Type B pancreatic cell (in vitro differentiated cells): ENCODE data around the gene LRBA. TPM values are rescaled to one million over a fixed set of nuclear protein-coding genes. Genes with fewer than 3 reads are reported as not detected.

Source experiments
- DNase-seq: peaks from one replicate; pipeline ENCODE4 v3.0.0; 2021; ENCODE audit warnings: mixed read lengths; ENCODE audit not compliant: unreplicated experiment; ENCODE audit errors: extremely low spot score
- H3K27ac Mint-ChIP-seq: 2 replicates; pipeline ENCODE4 v1.8.0; 2021; ENCODE audit warnings: mild to moderate bottlenecking, mixed read lengths
- H3K27me3 Mint-ChIP-seq: 2 replicates; pipeline ENCODE4 v1.8.0; 2021; ENCODE audit warnings: mixed read lengths
- H3K36me3 Mint-ChIP-seq: 2 replicates; pipeline ENCODE4 v1.8.0; 2021; ENCODE audit warnings: mixed read lengths
- H3K4me1 Mint-ChIP-seq: one replicate; pipeline ENCODE4 v1.8.0; 2021; ENCODE audit warnings: mixed read lengths; ENCODE audit not compliant: unreplicated experiment
- H3K4me3 Mint-ChIP-seq: 2 replicates; pipeline ENCODE4 v1.8.0; 2021; ENCODE audit warnings: mild to moderate bottlenecking, mixed read lengths
- H3K9me3 Mint-ChIP-seq: 2 replicates; pipeline ENCODE4 v1.8.0; 2021; ENCODE audit warnings: mixed read lengths
- CTCF ChIP-seq: fragments of 200-600 bp; sonication (generic); conservative IDR thresholded peaks from 2 replicates; pipeline ENCODE4 v1.5.0; 2021; ENCODE audit warnings: antibody characterized with exemption, mild to moderate bottlenecking
- total RNA-seq: library from RNA; stranded (reverse); gene quantifications from 2 replicates; pipeline ENCODE4 v1.2.1, GENCODE V29; 2021; ENCODE audit warnings: low replicate concordance

LRBA gene
- total RNA-seq, 1 donor from 2014 or later, result 64.5 TPM

GRCh38 chr4:150421612-150422011 is 593.5 kb downstream of the LRBA start:
- peaks cover 17% of the 10 kb centered on the region for H3K36me3 Mint-ChIP-seq
- no peaks in the 10 kb centered on the region for H3K9me3 Mint-ChIP-seq
- no peak overlapping the region for H3K4me3 Mint-ChIP-seq
- no peaks in the 10 kb centered on the region for H3K27me3 Mint-ChIP-seq
- H3K4me1 Mint-ChIP-seq, result no peaks in the 10 kb centered on the region
- DNase-seq, result no peak
- H3K27ac Mint-ChIP-seq, result no peak overlapping the region
- TF ChIP-seq CTCF, result no peak

GRCh38 chr4:150419939-150420338 is 595.1 kb downstream of the LRBA start:
- no peak for TF ChIP-seq CTCF
- no peak for DNase-seq
- H3K27me3 Mint-ChIP-seq, result no peaks in the 10 kb centered on the region
- H3K4me1 Mint-ChIP-seq, result no peaks in the 10 kb centered on the region
- peaks cover 17% of the 10 kb centered on the region for H3K36me3 Mint-ChIP-seq
- H3K27ac Mint-ChIP-seq, result no peak overlapping the region
- H3K9me3 Mint-ChIP-seq, result no peaks in the 10 kb centered on the region
- no peak overlapping the region for H3K4me3 Mint-ChIP-seq

GRCh38 chr4:150418757-150419410 is 596.2 kb downstream of the LRBA start:
- no peak overlapping the region for H3K27ac Mint-ChIP-seq
- TF ChIP-seq CTCF, result no peak

GRCh38 chr4:150415213-150415612 is 599.9 kb downstream of the LRBA start:
- TF ChIP-seq CTCF, result no peak
- H3K9me3 Mint-ChIP-seq, result no peaks in the 10 kb centered on the region
- H3K36me3 Mint-ChIP-seq, result peaks cover 9% of the 10 kb centered on the region
- H3K4me3 Mint-ChIP-seq, result no peak overlapping the region
- H3K27ac Mint-ChIP-seq, result no peak overlapping the region
- H3K4me1 Mint-ChIP-seq, result peaks cover 6% of the 10 kb centered on the region
- no peaks in the 10 kb centered on the region for H3K27me3 Mint-ChIP-seq
- DNase-seq, result no peak

More at GRCh38 chr4:150418757-150419410, 596.2 kb downstream of the LRBA start:
- Mint-ChIP-seq H3K4me1 (no peaks in the 10 kb centered on the region), H3K9me3 (no peaks in the 10 kb centered on the region), H3K27me3 (no peaks in the 10 kb centered on the region), H3K4me3 (no peak overlapping the region), H3K36me3 (peaks cover 21% of the 10 kb centered on the region)
- DNase-seq, result no peak

- Mint-ChIP-seq H3K9me3 (no peaks in the 10 kb centered on the region), H3K27ac (no peak overlapping the region), H3K27me3 (no peaks in the 10 kb centered on the region), H3K4me3 (peak overlapping the region; percentile 28), H3K4me1 (peaks cover 6% of the 10 kb centered on the region), H3K36me3 (peaks cover 9% of the 10 kb centered on the region)
- DNase-seq, result no peak
- peak; percentile 17 for TF ChIP-seq CTCF
These were observed 603.6 kb downstream of the LRBA start for GRCh38 chr4:150411520-150411919.
